GM20000 (cell line): Measurements from ENCODE around the gene COX19.

Source experiments
- DNase-seq: peaks from one replicate; pipeline ENCODE4 v3.0.0; 2012; ENCODE audit warnings: low spot score
- TF ChIP-seq, protein P1 (sequence below): IDR thresholded peaks from 2 replicates; pipeline ENCODE4 v1.5.1; 2012; ENCODE audit warnings: mild to moderate bottlenecking, control low read depth; ENCODE audit errors: extremely low read depth, missing control alignments

COX19 gene

GRCh38 chr7:1019789-1020610 is 44.7 kb upstream of the COX19 start:
- DNase-seq: no peak
- TF ChIP-seq, protein P1, sequence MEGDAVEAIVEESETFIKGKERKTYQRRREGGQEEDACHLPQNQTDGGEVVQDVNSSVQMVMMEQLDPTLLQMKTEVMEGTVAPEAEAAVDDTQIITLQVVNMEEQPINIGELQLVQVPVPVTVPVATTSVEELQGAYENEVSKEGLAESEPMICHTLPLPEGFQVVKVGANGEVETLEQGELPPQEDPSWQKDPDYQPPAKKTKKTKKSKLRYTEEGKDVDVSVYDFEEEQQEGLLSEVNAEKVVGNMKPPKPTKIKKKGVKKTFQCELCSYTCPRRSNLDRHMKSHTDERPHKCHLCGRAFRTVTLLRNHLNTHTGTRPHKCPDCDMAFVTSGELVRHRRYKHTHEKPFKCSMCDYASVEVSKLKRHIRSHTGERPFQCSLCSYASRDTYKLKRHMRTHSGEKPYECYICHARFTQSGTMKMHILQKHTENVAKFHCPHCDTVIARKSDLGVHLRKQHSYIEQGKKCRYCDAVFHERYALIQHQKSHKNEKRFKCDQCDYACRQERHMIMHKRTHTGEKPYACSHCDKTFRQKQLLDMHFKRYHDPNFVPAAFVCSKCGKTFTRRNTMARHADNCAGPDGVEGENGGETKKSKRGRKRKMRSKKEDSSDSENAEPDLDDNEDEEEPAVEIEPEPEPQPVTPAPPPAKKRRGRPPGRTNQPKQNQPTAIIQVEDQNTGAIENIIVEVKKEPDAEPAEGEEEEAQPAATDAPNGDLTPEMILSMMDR: no peak

- TF ChIP-seq, protein P1: no peak
- no peak for DNase-seq
These were observed 44.0 kb upstream of the COX19 start for GRCh38 chr7:1019255-1019785.

GRCh38 chr7:1018334-1018695 is 43.0 kb upstream of the COX19 start:
- TF ChIP-seq, protein P1: no peak
- DNase-seq: no peak

DNA sequence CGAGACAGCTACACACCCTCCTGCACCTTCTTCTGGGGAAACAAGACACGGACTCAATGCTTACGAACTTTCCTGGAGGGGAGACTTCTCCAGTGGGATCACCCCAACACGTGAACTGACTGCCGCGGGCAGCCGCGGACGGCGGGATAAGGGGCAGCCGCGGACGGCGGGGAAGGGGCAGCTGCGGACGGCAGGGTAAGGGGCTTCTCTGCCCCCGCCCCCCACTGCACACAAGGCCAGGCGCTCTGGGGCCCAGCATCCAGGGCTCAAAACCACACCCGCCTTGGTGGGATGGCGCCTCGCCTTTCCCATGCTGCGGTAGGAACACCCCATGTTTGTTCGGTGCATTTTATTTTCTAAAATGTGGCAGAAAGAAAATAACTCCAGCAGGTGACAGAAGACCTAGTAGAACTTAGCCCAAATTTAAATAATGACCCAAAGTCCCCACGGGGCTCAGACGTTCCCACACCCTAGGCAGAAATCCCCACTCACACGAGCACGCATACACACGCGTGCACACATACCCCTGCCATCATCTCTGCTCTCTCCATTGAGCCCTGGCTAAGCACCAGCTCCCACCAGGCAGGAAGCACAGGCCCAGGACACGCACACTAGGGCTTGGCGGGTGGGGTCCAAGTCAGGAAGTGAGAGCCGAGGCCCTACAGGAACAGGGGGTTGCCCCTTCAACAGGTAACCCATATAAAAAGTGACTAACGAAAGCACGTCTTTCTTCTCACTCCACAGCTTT is 42.4 kb upstream of the COX19 start:
- no peak for DNase-seq
- TF ChIP-seq, protein P1: no peak

- TF ChIP-seq, protein P1: no peak
- DNase-seq: no peak
These were observed 41.5 kb upstream of the COX19 start for GRCh38 chr7:1016577-1017531.

- TF ChIP-seq, protein P1: no peak
- DNase-seq: no peak
These were observed 40.1 kb upstream of the COX19 start for GRCh38 chr7:1015196-1016121.
